Activated CD8-positive, alpha-beta memory T cell treated with anti-CD3 and anti-CD28 coated beads, Interleukin-2, amount 50 U/mL, for 4 hours (primary cell): ENCODE measurements around the gene PAK5.

Source experiments
- DNase-seq: peaks from one replicate; pipeline ENCODE4 v3.0.0-alpha.2; 2020

Gene PAK5

DNA sequence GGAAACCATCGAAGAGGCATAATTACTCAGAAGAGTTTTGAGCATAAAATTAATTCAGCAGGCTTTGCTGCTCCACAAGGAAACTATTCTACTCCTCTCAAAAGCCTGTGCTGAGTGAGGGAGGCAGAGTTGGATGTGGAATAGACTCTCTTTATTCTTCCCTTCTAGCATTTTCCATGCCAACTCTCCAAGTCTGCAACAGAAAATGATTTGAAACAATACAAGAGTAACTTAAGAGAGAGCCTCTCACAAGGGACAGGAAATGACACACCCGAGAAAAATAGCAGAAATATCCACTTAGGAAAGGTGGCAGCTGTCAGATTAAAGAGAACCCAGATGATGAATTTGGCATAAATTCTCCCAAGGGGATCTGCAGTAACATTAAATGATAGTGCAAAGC, 350.8 kb downstream of the PAK5 start:
- no peak for DNase-seq
